LNCaP clone FGC (cell line): ENCODE data around the gene ZBTB16.
A peak's percentile ranks its signal among the peaks of the same experiment; 100 is the strongest.

ENCODE experiments used
- DNase-seq: peaks from one replicate; pipeline ENCODE4 v3.0.0-alpha.2; 2011; ENCODE audit warnings: low read depth
- H3K4me3 ChIP-seq: 2 replicates; pipeline ENCODE4 v1.5.1; 2011; ENCODE audit warnings: mild to moderate bottlenecking, low read depth, low read length, control low read depth
- CTCF ChIP-seq: IDR thresholded peaks from 2 replicates; pipeline ENCODE4 v1.5.1; 2012; ENCODE audit warnings: mild to moderate bottlenecking; ENCODE audit not compliant: control insufficient read depth, insufficient read depth; ENCODE audit errors: extremely low read depth

ZBTB16 gene

GRCh38 chr11:114278342-114279065 lies 219.0 kb downstream of the ZBTB16 start:
- DNase-seq = no peak
- H3K4me3 ChIP-seq = no peak overlapping the region
- TF ChIP-seq CTCF = no peak

GRCh38 chr11:114279792-114280546 lies 220.5 kb downstream of the ZBTB16 start:
- no peak for DNase-seq
- no peak overlapping the region for H3K4me3 ChIP-seq
- no peak for TF ChIP-seq CTCF

- TF ChIP-seq CTCF = peak; percentile 87
- no peak for DNase-seq
- H3K4me3 ChIP-seq = no peak overlapping the region
Observed at GRCh38 chr11:114280696-114281095, 221.2 kb downstream of the ZBTB16 start.

- DNase-seq = peak; percentile 52
- H3K4me3 ChIP-seq = no peak overlapping the region
- 0 out of 2 replicates have a peak, but pooled peaks have one; percentile 1 for TF ChIP-seq CTCF
Observed at GRCh38 chr11:114281388-114281956, 222.0 kb downstream of the ZBTB16 start.

- no peak for TF ChIP-seq CTCF
- no peak for DNase-seq
- H3K4me3 ChIP-seq = no peak overlapping the region
Observed at GRCh38 chr11:114282488-114282887, 223.0 kb downstream of the ZBTB16 start.

GRCh38 chr11:114283422-114283821 lies 223.9 kb downstream of the ZBTB16 start:
- H3K4me3 ChIP-seq = no peak overlapping the region
- DNase-seq = no peak
- no peak for TF ChIP-seq CTCF
